LNCAP (cell line): Measurements from ENCODE around the gene KRT4.

Experiments
- TF ChIP-seq, protein P1 (sequence below): fragments of 450-650 bp; IDR thresholded peaks from 2 replicates; pipeline ENCODE4 v1.5.1; 2017; ENCODE audit warnings: mild to moderate bottlenecking

The KRT4 gene

DNA sequence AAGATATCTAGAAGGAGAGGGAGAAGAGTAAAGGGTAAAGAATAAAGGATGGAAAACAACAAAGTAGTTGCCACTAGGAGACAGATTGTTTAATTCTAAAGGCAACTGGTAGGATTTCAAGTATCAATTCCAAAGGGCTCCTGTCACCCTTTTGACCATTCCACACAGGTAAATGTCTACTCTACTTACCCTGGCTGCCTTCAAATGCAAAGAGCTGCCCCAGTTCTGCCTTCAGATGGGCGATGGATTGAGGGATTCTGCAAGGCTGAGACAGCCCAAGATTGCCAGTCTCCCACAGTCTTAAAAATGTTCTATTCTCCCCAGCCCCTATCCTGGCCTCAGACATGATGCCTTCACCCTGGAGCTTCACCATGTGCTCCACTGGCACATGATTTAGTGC is 48.2 kb downstream of the KRT4 start:
- TF ChIP-seq, protein P1, sequence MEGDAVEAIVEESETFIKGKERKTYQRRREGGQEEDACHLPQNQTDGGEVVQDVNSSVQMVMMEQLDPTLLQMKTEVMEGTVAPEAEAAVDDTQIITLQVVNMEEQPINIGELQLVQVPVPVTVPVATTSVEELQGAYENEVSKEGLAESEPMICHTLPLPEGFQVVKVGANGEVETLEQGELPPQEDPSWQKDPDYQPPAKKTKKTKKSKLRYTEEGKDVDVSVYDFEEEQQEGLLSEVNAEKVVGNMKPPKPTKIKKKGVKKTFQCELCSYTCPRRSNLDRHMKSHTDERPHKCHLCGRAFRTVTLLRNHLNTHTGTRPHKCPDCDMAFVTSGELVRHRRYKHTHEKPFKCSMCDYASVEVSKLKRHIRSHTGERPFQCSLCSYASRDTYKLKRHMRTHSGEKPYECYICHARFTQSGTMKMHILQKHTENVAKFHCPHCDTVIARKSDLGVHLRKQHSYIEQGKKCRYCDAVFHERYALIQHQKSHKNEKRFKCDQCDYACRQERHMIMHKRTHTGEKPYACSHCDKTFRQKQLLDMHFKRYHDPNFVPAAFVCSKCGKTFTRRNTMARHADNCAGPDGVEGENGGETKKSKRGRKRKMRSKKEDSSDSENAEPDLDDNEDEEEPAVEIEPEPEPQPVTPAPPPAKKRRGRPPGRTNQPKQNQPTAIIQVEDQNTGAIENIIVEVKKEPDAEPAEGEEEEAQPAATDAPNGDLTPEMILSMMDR = no peak

DNA sequence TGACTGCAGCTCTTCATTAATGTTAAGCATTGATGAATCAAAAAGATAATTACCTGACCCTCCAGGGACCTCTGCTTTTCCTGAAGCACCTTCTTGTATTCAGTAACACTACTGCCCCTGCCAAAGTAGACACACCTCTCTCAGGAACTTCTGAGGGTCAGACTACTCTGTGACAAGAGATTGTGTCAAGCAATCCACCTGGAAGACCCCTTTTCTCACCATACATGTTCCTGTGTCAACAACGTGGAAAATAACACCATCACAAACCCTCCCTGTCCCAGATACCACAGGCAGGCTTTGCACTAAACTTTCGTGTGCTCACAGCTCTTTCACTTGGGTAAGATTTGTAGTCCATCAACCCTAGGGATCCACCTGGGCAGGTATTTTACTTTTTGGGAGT is 49.9 kb downstream of the KRT4 start:
- TF ChIP-seq, protein P1 = no peak

DNA sequence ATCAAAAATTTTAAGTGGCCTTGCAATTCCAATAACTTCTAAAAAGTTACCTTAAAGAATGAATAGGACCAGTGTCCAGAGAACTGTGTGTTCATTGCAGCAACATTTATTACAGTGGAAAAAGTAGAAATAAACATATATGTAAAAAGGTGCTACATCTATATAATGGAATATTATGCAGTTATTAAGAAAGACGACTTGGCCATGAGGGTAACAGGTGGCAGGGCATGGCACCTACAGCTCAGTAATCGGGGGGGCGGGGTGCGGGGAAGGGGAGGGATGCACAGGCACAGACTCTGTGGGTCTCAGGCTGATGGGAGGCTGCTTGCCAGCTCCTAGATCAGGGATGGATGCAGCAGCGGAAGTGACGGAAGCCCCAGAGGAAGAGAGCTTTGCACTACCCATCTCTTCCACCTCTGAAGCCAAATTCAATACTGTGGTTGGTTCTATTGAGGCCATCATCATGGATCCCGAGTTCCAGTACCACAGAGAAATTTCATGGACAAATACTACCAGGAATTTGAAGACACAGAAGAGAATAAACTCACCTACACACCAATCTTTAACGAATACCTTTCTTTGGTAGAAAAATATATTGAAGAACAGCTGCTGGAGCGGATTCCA is 50.8 kb downstream of the KRT4 start:
- TF ChIP-seq, protein P1 = no peak

DNA sequence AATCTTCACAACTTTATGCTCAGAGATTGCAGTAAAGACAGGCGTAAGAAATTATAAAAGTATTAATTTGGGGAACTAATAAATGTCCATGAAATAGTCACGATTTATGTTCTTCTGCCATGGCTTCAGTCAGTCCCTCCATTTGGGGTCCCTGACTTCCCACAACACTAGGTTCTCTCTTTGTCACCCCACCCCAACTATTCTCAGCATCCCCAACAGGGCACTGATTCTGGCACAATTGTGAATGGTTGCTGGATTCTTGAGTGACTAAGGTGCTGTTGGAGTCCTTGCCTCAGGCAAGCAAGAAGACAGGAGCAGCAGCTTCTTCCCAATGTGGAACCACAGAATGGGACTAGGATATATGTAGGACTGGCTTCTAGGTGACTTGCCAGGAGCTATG is 52.1 kb downstream of the KRT4 start:
- TF ChIP-seq, protein P1 = no peak

GRCh38 chr12:52760623-52761022 is 53.3 kb downstream of the KRT4 start:
- TF ChIP-seq, protein P1 = no peak

GRCh38 chr12:52759695-52760094 is 54.2 kb downstream of the KRT4 start:
- TF ChIP-seq, protein P1 = no peak

- TF ChIP-seq, protein P1 = no peak
Measured at GRCh38 chr12:52759218-52759617, 54.7 kb downstream of the KRT4 start.
